HG03135 (cell line): ENCODE results near the gene PPP1R15A.
"Not testable (repeated sequence)": the region's sequence is repeated elsewhere in the genome, so short reads cannot be mapped to it uniquely, and the experiment has no call there.

Source experiments
- ATAC-seq: cut with Tn5 transposase; IDR thresholded peaks from one replicate; pipeline ENCODE4 v1.9.1; 2021; ENCODE audit warnings: mild to moderate bottlenecking, moderate library complexity; ENCODE audit not compliant: unreplicated experiment

PPP1R15A gene

DNA sequence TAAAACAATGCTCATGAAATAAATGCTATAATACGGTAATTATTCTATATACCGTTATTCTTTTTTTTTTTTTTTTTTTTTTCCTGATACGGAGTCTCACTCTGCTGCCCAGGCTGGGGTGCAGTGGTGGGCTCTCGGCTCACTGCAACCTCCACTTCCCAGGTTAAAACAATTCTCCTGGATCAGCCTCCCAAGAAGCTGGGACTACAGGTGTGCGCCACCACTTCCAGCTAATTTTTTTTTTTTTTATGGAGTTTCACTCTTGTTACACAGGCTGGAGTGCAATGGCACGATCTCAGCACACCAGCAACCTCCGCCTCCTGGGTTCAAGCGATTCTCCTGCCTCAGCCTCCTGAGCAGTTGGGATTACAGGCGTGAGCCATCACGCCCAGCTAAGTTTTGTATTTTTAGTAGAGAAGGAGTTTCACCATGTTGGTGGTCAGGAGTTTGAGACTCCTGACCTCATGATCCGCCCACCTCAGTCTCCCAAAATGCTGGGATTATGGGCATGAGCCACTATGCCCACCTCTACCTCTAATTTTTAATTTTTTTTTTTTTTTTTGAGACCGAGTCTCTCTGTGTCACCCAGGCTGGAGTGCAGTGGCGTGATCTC, 6.9 kb downstream of the PPP1R15A start:
- ATAC-seq = no peak

DNA sequence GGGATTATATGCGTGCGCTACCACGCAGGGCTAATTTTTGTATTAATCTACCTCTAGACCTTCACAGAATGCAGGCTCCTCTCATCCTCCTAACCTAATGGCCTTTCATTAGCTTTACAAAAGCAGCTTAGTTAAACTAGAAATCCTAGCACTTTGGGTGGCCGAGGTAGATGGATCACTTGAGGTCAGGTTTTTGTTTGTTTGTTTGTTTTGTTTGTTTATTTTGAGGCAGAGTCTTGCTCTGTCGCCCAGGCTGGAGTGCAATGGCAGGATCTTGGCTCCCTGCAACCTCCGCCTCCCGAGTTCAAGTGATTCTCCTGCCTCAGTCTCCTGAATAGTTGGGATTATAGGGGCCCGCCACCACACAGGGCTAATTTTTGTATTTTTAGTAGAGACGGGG, 7.5 kb downstream of the PPP1R15A start:
- not testable (repeated sequence) for ATAC-seq

DNA sequence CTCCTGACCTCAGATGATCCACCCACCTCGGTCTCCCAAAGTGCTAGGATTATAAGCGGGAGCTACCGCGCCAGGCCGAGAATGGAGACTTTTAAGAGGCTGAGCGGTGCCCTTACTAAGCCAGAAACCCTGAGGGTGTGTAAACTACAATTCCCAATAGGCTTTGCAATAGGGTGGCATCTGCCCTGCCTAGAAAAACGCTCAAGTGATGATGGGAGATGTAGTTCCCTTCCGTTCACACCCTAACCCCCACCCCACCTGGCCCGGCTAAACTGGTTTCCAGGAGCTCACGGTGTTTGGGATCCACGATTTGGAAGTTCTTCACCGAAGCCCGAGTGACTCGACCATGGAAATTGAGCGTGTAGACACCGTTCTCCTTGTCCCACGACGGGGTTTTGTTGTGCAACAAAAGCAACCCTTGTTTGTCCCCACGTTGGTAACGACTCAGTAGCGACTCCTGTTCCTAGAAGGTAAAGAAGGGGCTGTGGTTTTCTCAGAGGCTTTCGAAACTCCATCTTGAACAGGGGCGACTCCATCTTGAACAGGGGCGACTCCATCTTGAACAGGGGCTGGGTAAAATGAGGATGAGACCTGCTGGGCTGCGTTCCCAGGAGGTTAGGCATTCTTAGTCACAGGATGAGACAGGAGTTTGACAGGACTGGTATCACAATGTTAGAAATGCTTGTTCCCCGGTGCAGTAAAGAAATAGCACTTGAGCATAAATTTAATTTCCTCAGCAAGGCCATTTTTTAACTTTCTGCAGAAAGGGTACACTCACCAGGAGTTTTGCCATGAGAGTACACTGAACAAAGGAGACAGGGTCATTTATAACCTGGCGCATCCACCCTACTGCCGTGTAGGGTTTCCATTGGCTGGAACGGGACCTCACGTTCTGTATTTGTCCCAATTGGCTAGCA, 9.8 kb downstream of the PPP1R15A start:
- ATAC-seq = no peak

GRCh38 chr19:48883726-48884125, 11.5 kb downstream of the PPP1R15A start:
- no peak for ATAC-seq

- no peak for ATAC-seq
Observed at GRCh38 chr19:48887861-48888612, 15.8 kb downstream of the PPP1R15A start.

DNA sequence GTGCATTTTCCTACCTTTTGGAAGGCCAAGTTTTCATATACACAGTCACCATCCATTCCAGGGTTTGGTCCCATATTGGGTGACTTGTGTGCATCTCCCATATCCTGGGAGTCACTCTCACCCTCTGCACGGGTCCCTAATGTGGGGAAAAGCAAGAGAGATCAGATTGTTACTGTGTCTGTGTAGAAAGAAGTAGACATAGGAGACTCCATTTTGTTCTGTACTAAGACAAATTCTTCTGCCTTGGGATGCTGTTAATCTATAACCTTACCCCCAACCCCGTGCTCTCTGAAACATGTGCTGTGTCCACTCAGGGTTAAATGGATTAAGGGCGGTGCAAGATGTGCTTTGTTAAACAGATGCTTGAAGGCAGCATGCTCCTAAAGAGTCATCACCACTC, 17.3 kb downstream of the PPP1R15A start:
- ATAC-seq = not testable (repeated sequence)

- ATAC-seq = no peak
Observed at GRCh38 chr19:48890551-48890950, 18.3 kb downstream of the PPP1R15A start.

DNA sequence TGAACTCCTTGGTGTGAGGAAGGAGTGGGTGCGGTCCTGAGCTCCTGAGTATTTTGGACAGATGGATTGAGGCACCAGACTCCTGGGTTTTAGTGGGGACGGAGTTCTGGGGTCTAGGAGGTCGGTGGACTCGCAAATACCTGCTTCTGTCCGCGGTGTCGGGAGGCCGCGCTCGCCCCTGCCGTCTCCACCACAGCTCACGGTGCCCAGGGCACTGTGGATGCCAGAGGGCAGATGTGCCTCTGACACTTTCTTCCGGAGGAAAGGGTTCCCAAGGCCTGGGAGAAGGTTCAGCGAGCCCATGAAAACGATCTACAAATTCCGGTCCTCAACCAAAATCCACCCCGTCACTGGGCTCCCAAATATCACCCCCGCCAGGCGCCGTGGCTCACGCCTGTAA, 23.0 kb downstream of the PPP1R15A start:
- ATAC-seq = no peak

- ATAC-seq = no peak
Observed at GRCh38 chr19:48896191-48896720, 24.0 kb downstream of the PPP1R15A start.

DNA sequence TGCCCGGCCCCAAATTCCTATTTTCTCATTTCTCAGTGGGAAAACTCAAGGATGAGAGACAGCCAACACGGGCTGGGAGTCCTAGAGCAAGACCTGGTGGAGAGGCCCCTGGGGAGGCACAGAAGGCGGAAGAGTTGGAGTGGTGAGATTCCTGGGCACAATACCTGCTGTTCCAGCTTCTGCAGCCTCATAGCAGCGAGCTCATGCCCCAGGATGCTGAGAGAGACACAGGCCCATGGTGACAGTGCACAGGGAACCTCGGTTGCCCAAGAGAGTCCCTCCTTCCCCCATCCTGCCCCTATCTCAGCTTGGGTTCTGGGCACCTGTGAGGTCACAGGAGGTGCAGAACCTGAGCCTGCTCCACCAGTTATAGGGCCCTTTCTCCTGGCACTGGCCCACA, 25.0 kb downstream of the PPP1R15A start:
- no peak for ATAC-seq

DNA sequence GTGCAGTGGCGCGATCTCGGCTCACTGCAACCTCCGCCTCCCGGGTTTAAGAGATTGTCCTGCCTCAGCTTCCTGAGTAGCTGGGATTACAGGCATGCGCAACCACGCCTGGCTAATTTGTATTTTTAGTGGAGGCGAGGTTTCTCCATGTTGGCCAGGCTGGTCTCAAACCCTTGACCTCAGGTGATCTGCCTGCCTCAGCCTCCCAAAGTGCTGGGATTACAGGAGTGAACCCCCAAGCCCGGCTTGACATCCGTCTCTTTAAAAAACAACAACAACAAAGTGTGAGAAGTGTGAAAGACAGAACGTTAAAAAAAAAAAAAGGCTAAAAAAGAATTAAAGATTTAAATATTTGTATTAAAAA, 27.1 kb downstream of the PPP1R15A start:
- ATAC-seq = not testable (repeated sequence)

GRCh38 chr19:48899781-48900476, 27.7 kb downstream of the PPP1R15A start, which contains the start of gene NUCB1:
Gene NUCB1 (plus strand): TSS chr19:48900312. CDS start chr19:48900797, 485 bp downstream.
- peak; percentile 81 for ATAC-seq

DNA sequence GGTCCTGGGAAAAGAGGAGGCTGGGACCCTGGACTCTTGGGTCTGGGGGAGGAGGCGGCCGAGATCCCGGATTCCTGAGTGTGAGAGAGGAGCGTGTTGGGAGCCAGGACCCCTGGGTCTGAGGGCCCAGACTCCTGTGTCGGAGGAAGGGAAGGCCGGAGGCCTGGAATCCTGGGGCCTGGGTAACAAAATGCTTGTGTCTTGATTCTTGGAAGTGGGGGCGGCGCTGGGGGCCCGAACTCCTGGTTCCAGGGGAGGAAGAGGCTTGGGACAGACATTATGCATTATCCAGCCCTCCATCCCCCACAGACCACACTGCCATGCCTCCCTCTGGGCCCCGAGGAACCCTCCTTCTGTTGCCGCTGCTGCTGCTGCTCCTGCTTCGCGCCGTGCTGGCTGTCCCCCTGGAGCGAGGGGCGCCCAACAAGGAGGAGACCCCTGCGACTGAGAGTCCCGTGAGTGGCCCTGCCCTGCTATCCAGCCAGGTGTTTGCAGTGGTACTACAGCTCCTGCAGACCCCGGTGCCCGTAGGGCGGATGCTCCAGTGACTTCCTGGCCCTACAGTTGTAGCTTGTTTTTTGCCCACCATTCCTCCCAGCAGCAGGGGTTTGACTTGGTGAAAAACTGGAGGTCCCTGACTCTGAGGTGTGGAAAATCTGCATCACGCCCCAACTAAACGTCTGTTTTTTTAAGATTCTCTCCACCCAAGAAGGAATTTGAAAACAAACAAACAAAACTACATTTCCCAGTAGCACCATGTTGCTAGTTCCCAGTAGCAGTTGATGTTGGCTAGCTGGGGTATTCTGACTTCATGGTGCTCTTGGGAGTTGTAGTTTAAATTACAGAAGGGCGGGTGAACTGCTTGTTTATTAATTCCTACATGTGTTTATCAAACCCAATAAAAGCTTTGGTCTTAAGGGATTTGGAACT, 28.5 kb downstream of the PPP1R15A start:
- no peak for ATAC-seq

- ATAC-seq = not testable (repeated sequence)
Observed at GRCh38 chr19:48902291-48902690, 30.1 kb downstream of the PPP1R15A start.

DNA sequence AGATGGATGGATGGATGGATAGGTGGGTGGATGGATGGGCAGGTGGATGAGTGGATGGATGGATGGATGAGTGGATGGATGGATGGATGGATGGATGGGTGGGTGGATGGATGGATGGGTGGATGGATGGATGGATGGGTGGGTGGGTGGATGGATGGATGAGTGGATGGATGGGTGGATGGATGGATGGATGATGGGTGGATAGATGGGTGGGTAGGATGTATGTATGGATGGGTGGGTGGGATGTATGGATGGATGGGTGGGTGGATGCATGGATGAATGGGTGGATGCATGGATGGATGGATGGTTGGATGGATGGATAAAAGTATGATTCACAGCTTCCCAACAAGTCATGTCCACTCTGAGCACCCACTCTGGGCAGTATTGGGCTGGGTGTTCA, 31.6 kb downstream of the PPP1R15A start:
- ATAC-seq = not testable (repeated sequence)

- ATAC-seq = no peak
Observed at GRCh38 chr19:48905664-48906063, 33.4 kb downstream of the PPP1R15A start.

GRCh38 chr19:48906324-48906723, 34.1 kb downstream of the PPP1R15A start:
- ATAC-seq = no peak

DNA sequence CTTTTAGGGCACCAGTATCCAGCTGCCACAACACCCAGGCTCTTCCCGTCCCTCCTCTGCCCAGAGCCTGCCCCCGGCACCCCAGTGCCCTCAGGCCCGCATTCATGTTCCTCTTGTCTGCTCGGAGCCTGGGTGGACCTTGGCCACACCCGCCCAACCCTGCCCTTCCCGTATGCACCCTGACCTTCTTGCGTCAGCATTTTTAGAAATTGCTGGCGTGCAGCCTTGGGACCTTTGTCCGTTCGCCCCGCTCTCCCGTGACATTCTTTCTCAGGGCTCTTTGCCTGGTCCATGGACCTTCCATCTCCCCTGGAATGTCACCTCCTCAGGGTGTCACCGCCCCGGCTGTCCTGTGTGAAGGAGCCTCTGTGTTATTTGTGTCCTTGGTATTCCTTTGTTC, 35.5 kb downstream of the PPP1R15A start:
- ATAC-seq = no peak

DNA sequence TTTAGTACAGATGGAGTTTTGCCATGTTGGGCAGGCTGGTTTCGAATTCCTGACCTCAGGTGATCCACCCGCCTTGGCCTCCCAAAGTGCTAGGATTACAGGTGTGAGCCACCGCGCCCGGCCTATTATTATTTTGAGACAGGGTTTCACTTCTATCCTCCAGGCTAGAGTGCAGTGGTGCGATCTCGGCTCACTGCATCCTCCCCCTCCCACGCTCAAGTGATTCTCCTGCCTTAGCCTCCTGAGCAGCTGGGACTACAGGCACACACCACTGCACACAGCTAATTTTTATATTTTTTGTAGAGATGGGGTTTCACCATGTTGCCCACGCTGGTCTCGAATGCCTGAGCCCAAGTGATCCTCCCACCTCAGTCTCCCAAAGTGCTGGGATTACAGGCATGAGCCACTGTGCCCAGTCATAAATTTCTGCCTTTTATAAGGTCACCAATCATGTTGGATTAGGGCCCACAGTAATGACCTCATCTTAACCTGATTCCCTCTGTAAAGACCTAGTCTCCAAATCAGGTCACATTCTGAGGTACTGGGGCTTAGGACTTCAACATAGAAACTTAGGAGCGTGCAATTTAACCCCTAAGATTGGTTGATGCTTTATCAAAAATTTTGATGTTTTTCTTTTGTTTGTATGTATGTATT, 37.3 kb downstream of the PPP1R15A start:
- ATAC-seq = not testable (repeated sequence)
